HCT116 (cell line): ENCODE measurements around the gene DNAAF8.

Experiments used
- POLR2AphosphoS5 ChIP-seq: IDR thresholded peaks from 2 replicates; pipeline ENCODE4 v1.6.1; 2011; ENCODE audit warnings: mild to moderate bottlenecking, low read depth, low read length, moderate library complexity
- RAD21 ChIP-seq: IDR thresholded peaks from 2 replicates; pipeline ENCODE4 v1.6.1; 2012; ENCODE audit warnings: low read depth, mild to moderate bottlenecking
- TF ChIP-seq, protein P1 (sequence below), 3 experiments: fragments of 200-600 bp in 1 of 3; sonication (generic) in 1 of 3; IDR thresholded peaks in 2 of 3; conservative IDR thresholded peaks in 1 of 3; 2 replicates each; pipeline ENCODE4 v1.5.1; 2012 to 2017; ENCODE audit warnings: low read depth in 2 of 3, low read length in 2 of 3, antibody characterized with exemption in 1 of 3, borderline replicate concordance in 1 of 3, control low read depth in 1 of 3, mild to moderate bottlenecking in 1 of 3, mixed read lengths in 1 of 3, mixed run types in 1 of 3, moderate library complexity in 1 of 3; ENCODE audit not compliant: insufficient read depth in 1 of 3
- TF ChIP-seq, protein P2 (sequence below): IDR thresholded peaks from 2 replicates; pipeline ENCODE4 v1.6.1; 2011; ENCODE audit warnings: mild to moderate bottlenecking, low read length, moderate library complexity; ENCODE audit not compliant: insufficient replicate concordance; ENCODE audit errors: extremely low read depth

DNA sequence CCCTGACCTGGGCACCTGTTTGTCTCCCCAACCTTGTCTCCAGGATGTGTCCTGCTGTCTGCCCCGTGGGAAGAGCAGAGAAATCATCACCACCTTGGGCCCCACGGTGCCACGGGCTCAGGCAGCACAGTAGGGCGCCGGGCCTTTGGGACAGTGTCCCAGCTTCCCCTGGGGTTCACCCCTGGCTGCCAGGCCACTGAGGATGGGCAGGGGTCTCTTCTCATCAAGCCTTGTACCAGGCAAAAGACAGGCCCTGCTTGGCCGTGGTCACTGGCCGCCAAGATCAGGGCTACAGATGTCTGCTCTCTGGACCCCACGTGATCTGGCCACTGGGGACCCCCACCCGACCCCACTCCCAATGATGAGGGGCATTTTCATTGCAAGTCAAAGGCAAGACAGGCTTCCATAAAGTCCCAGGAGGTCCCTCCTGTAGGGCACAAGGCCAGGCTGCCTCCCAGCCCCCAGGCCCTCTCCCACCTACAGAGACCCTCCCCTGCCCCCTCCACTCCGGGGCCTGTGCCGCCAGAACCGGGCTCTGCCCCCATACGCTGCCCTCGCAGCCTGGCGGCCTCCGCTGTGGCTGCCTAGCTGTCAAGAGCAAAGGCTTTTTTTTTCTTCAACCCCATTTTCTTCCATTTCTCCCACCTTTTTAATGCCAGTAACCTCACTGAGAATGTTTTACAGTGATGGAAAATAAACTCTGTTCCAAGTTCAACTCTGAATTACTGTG lies 14.5 kb downstream of the DNAAF8 start:
- TF ChIP-seq, protein P1, sequence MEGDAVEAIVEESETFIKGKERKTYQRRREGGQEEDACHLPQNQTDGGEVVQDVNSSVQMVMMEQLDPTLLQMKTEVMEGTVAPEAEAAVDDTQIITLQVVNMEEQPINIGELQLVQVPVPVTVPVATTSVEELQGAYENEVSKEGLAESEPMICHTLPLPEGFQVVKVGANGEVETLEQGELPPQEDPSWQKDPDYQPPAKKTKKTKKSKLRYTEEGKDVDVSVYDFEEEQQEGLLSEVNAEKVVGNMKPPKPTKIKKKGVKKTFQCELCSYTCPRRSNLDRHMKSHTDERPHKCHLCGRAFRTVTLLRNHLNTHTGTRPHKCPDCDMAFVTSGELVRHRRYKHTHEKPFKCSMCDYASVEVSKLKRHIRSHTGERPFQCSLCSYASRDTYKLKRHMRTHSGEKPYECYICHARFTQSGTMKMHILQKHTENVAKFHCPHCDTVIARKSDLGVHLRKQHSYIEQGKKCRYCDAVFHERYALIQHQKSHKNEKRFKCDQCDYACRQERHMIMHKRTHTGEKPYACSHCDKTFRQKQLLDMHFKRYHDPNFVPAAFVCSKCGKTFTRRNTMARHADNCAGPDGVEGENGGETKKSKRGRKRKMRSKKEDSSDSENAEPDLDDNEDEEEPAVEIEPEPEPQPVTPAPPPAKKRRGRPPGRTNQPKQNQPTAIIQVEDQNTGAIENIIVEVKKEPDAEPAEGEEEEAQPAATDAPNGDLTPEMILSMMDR (IDR thresholded peaks at IDR 0.05 in 2 of 3, conservative IDR thresholded peaks at IDR 0.05 in 1 of 3; ENCODE audit: borderline replicate concordance in 1 of 3, insufficient read depth in 1 of 3, low read depth in 2 of 3, low read length in 2 of 3) = no peak
- no peak for TF ChIP-seq RAD21
- TF ChIP-seq, protein P2, sequence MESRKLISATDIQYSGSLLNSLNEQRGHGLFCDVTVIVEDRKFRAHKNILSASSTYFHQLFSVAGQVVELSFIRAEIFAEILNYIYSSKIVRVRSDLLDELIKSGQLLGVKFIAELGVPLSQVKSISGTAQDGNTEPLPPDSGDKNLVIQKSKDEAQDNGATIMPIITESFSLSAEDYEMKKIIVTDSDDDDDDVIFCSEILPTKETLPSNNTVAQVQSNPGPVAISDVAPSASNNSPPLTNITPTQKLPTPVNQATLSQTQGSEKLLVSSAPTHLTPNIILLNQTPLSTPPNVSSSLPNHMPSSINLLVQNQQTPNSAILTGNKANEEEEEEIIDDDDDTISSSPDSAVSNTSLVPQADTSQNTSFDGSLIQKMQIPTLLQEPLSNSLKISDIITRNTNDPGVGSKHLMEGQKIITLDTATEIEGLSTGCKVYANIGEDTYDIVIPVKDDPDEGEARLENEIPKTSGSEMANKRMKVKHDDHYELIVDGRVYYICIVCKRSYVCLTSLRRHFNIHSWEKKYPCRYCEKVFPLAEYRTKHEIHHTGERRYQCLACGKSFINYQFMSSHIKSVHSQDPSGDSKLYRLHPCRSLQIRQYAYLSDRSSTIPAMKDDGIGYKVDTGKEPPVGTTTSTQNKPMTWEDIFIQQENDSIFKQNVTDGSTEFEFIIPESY = no peak
- TF ChIP-seq POLR2AphosphoS5 = no peak
